ENCODE measurements around the gene COX8A.

The COX8A gene

GRCh38 chr11:64020976-64021756, 46.7 kb downstream of the COX8A start:
- no peak overlapping the region for H3K4me3 ChIP-seq (ENCODE audit: low read depth, low read length)
- no peak for TF ChIP-seq CTCF (IDR thresholded peaks at IDR 0.05; ENCODE audit: borderline replicate concordance, insufficient read depth, low read depth, low read length)

GRCh38 chr11:64021757-64022093, 47.3 kb downstream of the COX8A start:
- no peak overlapping the region for H3K4me3 ChIP-seq (ENCODE audit: low read depth, low read length)
- no peak for TF ChIP-seq CTCF (IDR thresholded peaks at IDR 0.05; ENCODE audit: borderline replicate concordance, insufficient read depth, low read depth, low read length)

DNA sequence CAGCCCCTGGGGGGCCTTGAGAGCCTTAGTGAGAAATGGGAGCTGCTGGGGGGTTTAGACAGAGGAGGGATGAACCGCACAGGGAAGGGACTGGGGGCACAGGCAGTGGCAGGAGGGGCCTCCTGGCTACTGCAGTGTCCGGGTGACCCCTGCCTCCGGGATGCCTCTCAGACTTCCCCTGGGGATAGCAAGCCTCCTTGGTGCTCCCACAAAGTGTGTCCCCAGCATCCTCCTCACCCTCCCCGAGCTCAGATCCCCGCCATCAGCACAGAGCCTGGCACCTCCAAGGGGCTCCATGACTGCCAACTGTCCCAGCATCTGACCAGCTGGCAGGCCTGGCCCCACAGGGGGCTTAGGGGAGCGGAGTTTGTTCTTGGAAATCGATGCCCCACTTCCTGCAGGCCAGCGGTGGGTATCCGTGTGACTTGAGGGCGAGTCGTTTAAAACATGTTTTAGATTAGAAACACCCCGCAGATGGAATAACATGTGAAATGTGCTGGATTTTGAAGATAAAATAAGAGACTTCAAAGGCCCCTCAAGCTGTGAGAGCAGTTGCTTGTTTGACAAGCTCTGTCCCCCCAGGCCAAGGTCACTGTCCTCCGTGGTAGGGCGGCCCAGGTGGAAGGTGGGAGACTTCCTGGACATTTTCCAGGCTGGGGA, 47.8 kb downstream of the COX8A start:
- no peak for TF ChIP-seq CTCF (IDR thresholded peaks at IDR 0.05; ENCODE audit: borderline replicate concordance, insufficient read depth, low read depth, low read length)

DNA sequence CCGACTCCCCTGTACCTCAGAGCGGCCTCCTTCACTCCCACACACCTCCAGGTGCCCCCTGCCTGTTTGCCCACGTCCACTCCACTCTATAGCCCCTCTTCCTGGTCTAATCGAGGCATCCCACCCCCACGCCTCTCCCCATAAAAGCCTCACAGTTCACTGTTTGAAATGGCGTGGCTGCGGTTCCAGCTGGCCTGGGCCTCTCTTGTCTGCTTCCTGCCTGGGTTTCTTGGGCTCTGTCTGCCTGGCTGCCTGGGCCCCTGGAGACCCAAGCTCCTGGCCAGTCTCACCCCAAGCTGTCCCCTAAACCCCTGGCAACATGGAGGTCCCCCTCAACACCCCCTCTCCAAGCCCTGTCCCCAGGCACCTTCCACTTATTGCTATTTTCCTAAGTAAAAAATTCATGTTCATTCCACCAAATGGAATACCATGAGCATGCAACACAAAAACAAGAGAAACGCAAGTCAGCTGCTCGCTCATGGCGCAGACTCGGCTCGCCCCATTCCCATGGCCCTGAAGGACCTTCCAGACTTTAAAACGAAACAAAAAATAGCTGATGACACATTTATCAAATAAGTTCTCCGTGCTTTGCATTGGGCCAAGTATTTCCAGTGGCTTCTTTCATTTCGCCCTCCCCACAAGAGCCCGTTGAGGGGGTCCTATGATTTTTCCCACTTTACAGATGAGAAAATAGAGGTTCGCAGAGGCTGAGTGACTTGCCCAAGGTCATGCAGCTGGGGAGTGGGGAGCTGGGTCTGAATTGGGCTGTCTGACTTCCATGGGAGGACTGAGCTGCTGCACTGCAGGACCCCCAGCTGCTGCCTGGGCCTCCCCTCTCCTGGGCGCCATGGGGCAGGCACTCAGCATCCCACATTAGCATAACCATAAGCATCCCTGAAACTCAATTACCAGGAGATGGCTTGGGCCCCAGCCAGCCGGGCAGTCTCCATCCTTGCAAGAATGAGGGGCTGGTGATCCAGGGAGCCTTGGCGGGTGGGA, 49.6 kb downstream of the COX8A start:
- no peak overlapping the region for H3K4me3 ChIP-seq (ENCODE audit: low read depth, low read length)
- no peak for TF ChIP-seq CTCF (IDR thresholded peaks at IDR 0.05; ENCODE audit: borderline replicate concordance, insufficient read depth, low read depth, low read length)

More for the DNA sequence above, 47.8 kb downstream of the COX8A start:
- no peak overlapping the region for H3K4me3 ChIP-seq (ENCODE audit: low read depth, low read length)

DNA sequence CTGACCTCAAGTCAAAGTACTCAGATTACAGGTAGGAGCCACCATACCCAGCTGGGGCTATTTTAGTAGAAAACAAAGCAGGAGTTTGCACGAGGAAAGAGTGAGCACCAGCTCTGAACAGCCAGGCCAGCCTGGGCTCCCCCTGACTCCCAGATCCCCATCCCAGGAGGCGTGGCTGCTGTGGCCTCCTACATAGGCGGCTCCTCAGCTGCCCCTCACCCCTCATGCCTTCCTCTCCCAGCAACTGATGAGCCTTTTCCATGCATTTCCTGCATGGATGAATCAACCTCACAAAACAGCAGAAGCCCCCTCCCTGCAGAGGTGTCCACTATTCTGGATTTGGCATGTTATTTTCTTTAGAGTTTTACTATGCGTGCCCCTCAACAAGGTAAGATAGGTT, 50.8 kb downstream of the COX8A start:
- no peak overlapping the region for H3K4me3 ChIP-seq (ENCODE audit: low read depth, low read length)
- TF ChIP-seq CTCF (IDR thresholded peaks at IDR 0.05; ENCODE audit: borderline replicate concordance, insufficient read depth, low read depth, low read length): no peak

All from GM12875 (cell line).